Measurements from ENCODE around the gene BCL11A.

Gene BCL11A

DNA sequence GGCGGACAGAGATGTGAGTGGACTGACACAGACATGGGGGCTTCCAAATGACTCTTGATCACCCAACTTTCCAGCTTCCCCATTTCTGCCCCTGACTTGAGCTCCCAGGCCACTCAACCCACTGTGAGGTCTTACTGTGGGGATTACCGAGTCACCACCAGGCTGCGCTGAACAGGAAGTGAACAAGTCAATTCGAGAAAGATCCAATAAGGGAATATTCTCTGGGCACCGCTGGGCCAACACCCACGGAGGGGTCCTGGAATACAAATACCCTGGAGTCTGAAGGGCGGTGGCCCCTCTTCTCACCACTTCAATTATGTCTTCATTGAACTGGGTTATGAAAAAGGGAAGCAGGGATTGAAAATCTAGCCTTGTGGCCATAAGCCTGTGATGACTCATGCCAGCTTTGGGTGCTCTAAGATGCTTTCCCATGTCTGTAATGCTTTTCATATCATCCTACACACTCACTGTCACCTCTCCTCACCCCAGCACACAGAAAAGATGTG, 37.7 kb downstream of the BCL11A start:
- TF ChIP-seq, protein P1, sequence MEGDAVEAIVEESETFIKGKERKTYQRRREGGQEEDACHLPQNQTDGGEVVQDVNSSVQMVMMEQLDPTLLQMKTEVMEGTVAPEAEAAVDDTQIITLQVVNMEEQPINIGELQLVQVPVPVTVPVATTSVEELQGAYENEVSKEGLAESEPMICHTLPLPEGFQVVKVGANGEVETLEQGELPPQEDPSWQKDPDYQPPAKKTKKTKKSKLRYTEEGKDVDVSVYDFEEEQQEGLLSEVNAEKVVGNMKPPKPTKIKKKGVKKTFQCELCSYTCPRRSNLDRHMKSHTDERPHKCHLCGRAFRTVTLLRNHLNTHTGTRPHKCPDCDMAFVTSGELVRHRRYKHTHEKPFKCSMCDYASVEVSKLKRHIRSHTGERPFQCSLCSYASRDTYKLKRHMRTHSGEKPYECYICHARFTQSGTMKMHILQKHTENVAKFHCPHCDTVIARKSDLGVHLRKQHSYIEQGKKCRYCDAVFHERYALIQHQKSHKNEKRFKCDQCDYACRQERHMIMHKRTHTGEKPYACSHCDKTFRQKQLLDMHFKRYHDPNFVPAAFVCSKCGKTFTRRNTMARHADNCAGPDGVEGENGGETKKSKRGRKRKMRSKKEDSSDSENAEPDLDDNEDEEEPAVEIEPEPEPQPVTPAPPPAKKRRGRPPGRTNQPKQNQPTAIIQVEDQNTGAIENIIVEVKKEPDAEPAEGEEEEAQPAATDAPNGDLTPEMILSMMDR (IDR thresholded peaks at IDR 0.05; ENCODE audit: low read depth, low read length) = no peak
- peak; percentile 57 to 72 for DNase-seq (ENCODE audit: low read depth in 2 of 2)
- H3K4me3 ChIP-seq (replicated peaks in 1 of 2; ENCODE audit: low read depth in 2 of 2, low read length in 2 of 2) = no peak overlapping the region

DNA sequence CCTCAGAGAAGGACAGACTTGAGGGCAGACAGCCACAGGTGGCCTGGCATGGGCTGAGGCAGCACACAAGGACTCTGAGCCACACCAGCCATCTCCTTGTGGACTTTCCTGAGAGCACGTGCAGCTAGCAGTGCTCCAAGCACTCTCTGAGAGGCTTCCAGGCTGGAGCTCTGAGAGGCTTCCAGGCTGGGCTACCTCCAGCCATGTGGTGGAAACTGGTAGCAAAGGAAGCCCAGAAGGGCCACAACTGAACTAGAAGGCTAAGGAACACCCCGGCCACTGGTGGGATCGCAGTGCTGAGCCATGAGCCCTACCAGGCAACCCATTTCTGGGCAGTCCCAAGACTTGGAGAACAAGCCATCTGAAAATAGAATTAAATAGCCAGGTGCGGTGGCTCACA, 39.5 kb downstream of the BCL11A start:
- no peak overlapping the region for H3K4me3 ChIP-seq (replicated peaks in 1 of 2; ENCODE audit: low read depth in 2 of 2, low read length in 2 of 2)
- TF ChIP-seq, protein P1 (IDR thresholded peaks at IDR 0.05; ENCODE audit: low read depth, low read length) = no peak
- DNase-seq (ENCODE audit: low read depth in 2 of 2) = no peak

DNA sequence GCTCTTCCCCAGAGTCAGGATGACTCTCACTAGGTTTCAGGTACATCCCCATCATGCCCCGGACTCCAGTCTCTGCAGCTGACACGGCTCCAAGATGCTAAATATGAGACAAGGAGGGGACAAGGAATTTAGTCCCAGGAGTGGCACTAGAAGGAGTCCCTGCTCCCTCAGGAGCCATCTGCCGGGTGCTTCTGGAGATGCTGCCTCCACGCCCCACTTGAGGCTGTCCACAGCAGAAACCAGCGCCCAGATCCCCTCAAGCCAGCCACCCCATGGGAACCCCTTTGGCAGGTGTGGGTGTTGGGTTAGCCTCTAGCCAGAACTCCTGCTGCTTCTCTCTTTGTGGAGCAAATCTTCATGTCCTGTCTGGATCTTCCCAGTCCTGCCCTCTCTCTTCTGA, 40.3 kb downstream of the BCL11A start:
- DNase-seq (ENCODE audit: low read depth in 2 of 2) = no peak
- no peak overlapping the region for H3K4me3 ChIP-seq (replicated peaks in 1 of 2; ENCODE audit: low read depth in 2 of 2, low read length in 2 of 2)
- TF ChIP-seq, protein P1 (IDR thresholded peaks at IDR 0.05; ENCODE audit: low read depth, low read length) = no peak

DNA sequence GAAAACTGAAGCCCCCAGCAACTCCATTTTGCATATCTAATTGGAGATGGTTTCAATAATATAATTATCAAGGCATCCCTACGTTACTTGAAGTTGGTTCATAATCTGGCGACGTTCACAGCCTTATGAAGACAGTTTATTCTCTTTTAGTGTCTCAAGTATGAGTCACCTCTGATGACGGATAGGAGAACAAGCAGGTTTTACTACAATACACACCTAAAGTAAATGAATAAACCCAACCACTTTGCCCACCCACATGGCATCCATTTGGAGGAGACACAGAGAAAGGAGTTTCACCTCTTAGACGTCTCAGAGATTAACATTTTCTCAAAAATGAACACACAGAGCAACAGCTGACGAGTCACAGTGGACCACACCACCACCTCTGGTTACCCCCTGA, 40.8 kb downstream of the BCL11A start:
- DNase-seq (ENCODE audit: low read depth in 2 of 2) = no peak
- H3K4me3 ChIP-seq (replicated peaks in 1 of 2; ENCODE audit: low read depth in 2 of 2, low read length in 2 of 2) = no peak overlapping the region
- TF ChIP-seq, protein P1 (IDR thresholded peaks at IDR 0.05; ENCODE audit: low read depth, low read length) = no peak

DNA sequence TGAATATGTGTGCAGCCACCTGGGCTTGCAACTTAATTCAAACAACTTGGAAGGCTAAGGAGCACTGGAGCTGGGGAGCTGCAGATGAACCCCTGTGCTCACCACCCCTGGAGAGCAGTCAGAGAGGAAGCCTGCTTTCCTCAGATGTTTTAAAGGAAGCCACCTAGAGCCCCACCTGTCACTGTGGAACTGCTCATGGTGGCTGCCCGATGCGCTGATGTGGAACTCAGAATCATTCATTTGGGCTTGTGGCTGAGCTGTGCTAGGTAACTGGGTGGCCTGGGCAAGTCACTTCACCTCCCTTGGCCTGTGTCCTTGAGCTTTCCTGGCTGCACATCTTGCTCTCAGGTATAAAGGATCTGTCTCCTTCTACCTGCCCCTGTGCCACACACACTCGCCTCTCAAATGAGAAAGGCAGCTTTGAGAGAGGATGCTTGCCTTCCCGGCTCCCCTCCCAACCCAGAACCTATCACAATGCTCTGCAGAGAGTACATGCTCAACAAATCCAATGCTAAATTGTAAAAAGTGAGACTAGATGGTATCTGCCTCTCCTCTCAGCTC, 41.3 kb downstream of the BCL11A start:
- H3K4me3 ChIP-seq (replicated peaks in 1 of 2; ENCODE audit: low read depth in 2 of 2, low read length in 2 of 2) = no peak overlapping the region
- DNase-seq (ENCODE audit: low read depth in 2 of 2) = no peak
- TF ChIP-seq, protein P1 (IDR thresholded peaks at IDR 0.05; ENCODE audit: low read depth, low read length) = no peak

DNA sequence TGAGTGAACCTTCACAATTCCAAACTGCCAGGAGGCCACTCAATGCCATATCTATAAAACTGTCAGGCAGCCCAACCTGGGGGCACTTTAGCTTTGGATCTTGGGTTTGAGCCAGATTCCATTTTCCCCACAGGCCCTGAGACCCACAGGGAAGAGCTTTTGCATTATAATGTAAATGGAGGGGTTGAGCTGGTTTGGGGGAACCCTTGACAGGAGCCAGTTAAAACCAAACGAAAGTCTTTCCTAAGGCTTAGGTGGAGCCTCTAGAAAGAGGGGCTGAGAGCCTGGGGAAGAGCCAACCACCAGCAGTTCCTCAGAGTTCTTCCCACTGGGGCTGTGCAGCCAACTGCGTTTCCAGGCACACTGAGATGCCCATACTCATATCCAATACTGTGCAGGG, 42.7 kb downstream of the BCL11A start:
- TF ChIP-seq, protein P1 (IDR thresholded peaks at IDR 0.05; ENCODE audit: low read depth, low read length) = no peak
- H3K4me3 ChIP-seq (replicated peaks in 1 of 2; ENCODE audit: low read depth in 2 of 2, low read length in 2 of 2) = no peak overlapping the region
- DNase-seq (ENCODE audit: low read depth in 2 of 2) = no peak

DNA sequence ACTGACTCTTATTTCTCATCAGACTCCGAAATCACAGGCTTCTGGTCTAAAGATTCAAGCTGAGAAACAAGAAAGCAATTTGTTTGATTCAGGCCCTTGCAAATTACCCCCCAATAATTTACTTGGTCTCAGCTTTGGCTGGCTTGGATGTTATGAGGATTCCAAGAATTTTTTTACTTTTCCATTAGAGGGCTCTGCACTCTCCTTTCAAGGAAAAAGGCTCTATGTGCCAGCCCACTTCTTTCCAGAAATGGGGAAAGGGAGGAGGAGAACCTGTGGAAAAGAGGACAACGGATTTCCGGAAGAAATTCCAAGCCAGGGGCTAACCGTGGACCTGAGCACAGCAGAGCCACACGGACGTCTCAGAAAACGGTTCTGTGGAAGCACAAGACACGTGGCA, 44.4 kb downstream of the BCL11A start:
- no peak overlapping the region for H3K4me3 ChIP-seq (replicated peaks in 1 of 2; ENCODE audit: low read depth in 2 of 2, low read length in 2 of 2)
- DNase-seq (ENCODE audit: low read depth in 2 of 2) = no peak
- TF ChIP-seq, protein P1 (IDR thresholded peaks at IDR 0.05; ENCODE audit: low read depth, low read length) = no peak

Data from cardiac fibroblast (primary cell).